ELF-1 (cell line): ENCODE data around the gene GALNT14.
A peak's percentile ranks its signal among the peaks of the same experiment; 100 is the strongest.

Experiments
- DNase-seq: peaks from one replicate; pipeline ENCODE4 v3.0.0-alpha.2; 2016; ENCODE audit warnings: low read depth, low spot score

Gene GALNT14

GRCh38 chr2:31088504-31089195 is 49.6 kb downstream of the GALNT14 start:
- DNase-seq: no peak

- no peak for DNase-seq
These were observed 50.7 kb downstream of the GALNT14 start for GRCh38 chr2:31087491-31087890.

GRCh38 chr2:31086590-31086989 is 51.6 kb downstream of the GALNT14 start:
- DNase-seq: no peak

- no peak for DNase-seq
These were observed 54.8 kb downstream of the GALNT14 start for GRCh38 chr2:31083234-31083993.

GRCh38 chr2:31082002-31082401 is 56.2 kb downstream of the GALNT14 start:
- no peak for DNase-seq

GRCh38 chr2:31081492-31081891 is 56.7 kb downstream of the GALNT14 start:
- no peak for DNase-seq

GRCh38 chr2:31080361-31080760 is 57.9 kb downstream of the GALNT14 start:
- no peak for DNase-seq

- DNase-seq: peak; percentile 56
These were observed 58.6 kb downstream of the GALNT14 start for GRCh38 chr2:31079665-31080064.

GRCh38 chr2:31078579-31079105 is 59.6 kb downstream of the GALNT14 start:
- no peak for DNase-seq

- DNase-seq: no peak
These were observed 60.2 kb downstream of the GALNT14 start for GRCh38 chr2:31078011-31078410.

- DNase-seq: no peak
These were observed 62.2 kb downstream of the GALNT14 start for GRCh38 chr2:31075941-31076590.

GRCh38 chr2:31075431-31075830 is 62.8 kb downstream of the GALNT14 start:
- DNase-seq: no peak

- no peak for DNase-seq
These were observed 66.5 kb downstream of the GALNT14 start for GRCh38 chr2:31071741-31072140.

GRCh38 chr2:31070339-31071125 is 67.7 kb downstream of the GALNT14 start:
- no peak for DNase-seq

- no peak for DNase-seq
These were observed 68.5 kb downstream of the GALNT14 start for GRCh38 chr2:31069643-31070325.

GRCh38 chr2:31067259-31067658 is 71.0 kb downstream of the GALNT14 start:
- DNase-seq: no peak

GRCh38 chr2:31066551-31066950 is 71.7 kb downstream of the GALNT14 start:
- DNase-seq: no peak

- DNase-seq: no peak
These were observed 72.2 kb downstream of the GALNT14 start for GRCh38 chr2:31066086-31066485.

- DNase-seq: no peak
These were observed 72.9 kb downstream of the GALNT14 start for GRCh38 chr2:31065356-31065755.

GRCh38 chr2:31060397-31060796 is 77.8 kb downstream of the GALNT14 start:
- DNase-seq: no peak
